B cell (primary cell): ENCODE results near the gene MNAT1. TPM values are rescaled to one million over a fixed set of nuclear protein-coding genes. Genes with fewer than 3 reads are reported as not detected.

Experiments used
- ATAC-seq: fragments of 200-7000 bp; cut with Tn5 transposase; one replicate; pipeline ENCODE4 v1.10.0; 2021; ENCODE audit warnings: low read depth, mild to moderate bottlenecking, moderate number of reproducible peaks, moderate library complexity
- CTCF ChIA-PET: fragments of 350-600 bp; sonication (Branson Sonifier 250); formaldehyde crosslinking; loops from one replicate; lab custom pipeline; 2021; ENCODE audit warnings: antibody characterized with exemption, inconsistent platforms; lab: Charles Lee
- POLR2A ChIA-PET: fragments of 350-600 bp; sonication (Branson Sonifier 250); formaldehyde crosslinking; loops from one replicate; lab custom pipeline; 2021; ENCODE audit warnings: antibody characterized with exemption; lab: Charles Lee
- DNase-seq: peaks from one replicate; pipeline ENCODE4 v3.0.0; 2013
- H2AFZ ChIP-seq: 2 replicates; pipeline ENCODE4 v1.6.1; 2012; ENCODE audit warnings: mild to moderate bottlenecking, low read depth, low read length; ENCODE audit not compliant: insufficient read depth, poor library complexity, severe bottlenecking
- H3K27ac ChIP-seq, 2 donors: 1 replicate in 1 of 2; 2 replicates in 1 of 2; pipeline ENCODE4 v1.5.1; 2012 to 2013; ENCODE audit warnings: low read length in 2 of 2, mild to moderate bottlenecking in 2 of 2, moderate library complexity in 1 of 2
- H3K27me3 ChIP-seq, 4 experiments: fragments of 200-600 bp in 1 of 4; sonication (generic) in 1 of 4; replicated peaks in 1 of 4; 1 replicate in 2 of 4; 2 replicates in 2 of 4; pipeline versions ENCODE4 v1.6.1 to v1.7.0; 2013 to 2016; ENCODE audit warnings: low read length in 3 of 4, mild to moderate bottlenecking in 2 of 4, mixed read lengths in 1 of 4, moderate library complexity in 1 of 4; ENCODE audit not compliant: insufficient read depth in 4 of 4, control insufficient read depth in 3 of 4; ENCODE audit errors: control extremely low read depth in 1 of 4
- H3K36me3 ChIP-seq, 2 experiments: replicated peaks in 1 of 2; 1 replicate in 1 of 2; 2 replicates in 1 of 2; pipeline versions ENCODE4 v1.6.1 to v1.7.1; 2013; ENCODE audit warnings: low read length in 1 of 2; ENCODE audit not compliant: insufficient read depth in 2 of 2, control insufficient read depth in 1 of 2; ENCODE audit errors: control extremely low read depth in 1 of 2, extremely low read depth in 1 of 2
- H3K4me1 ChIP-seq, 2 donors: fragments of 200-600 bp in 1 of 2; sonication (generic) in 1 of 2; 1 replicate in 1 of 2; 2 replicates in 1 of 2; pipeline versions ENCODE4 v1.5.1 to v1.6.1; 2013 to 2017; ENCODE audit warnings: low read length in 2 of 2; ENCODE audit not compliant: control insufficient read depth in 2 of 2, insufficient read depth in 2 of 2
- H3K4me2 ChIP-seq: replicated peaks from 2 replicates; pipeline ENCODE3; 2012; ENCODE audit warnings: mild to moderate bottlenecking, low read depth, low read length; ENCODE audit not compliant: poor library complexity, severe bottlenecking
- H3K4me3 ChIP-seq, 5 experiments: fragments of 200-600 bp in 1 of 5; sonication (generic) in 1 of 5; 1 replicate in 3 of 5; 2 replicates in 2 of 5; pipeline versions ENCODE4 v1.5.1 to v1.7.0; 2011 to 2016; ENCODE audit warnings: low read length in 4 of 5, mild to moderate bottlenecking in 4 of 5, low read depth in 2 of 5, control low read depth in 1 of 5, moderate library complexity in 1 of 5; ENCODE audit not compliant: insufficient read depth in 1 of 5; ENCODE audit errors: control extremely low read depth in 1 of 5, extremely low read depth in 1 of 5
- H3K79me2 ChIP-seq: fragments of 200-600 bp; sonication (generic); one replicate; pipeline ENCODE4 v1.6.0; 2016; ENCODE audit warnings: low read length; ENCODE audit not compliant: control insufficient read depth, insufficient read depth
- H3K9ac ChIP-seq: fragments of 200-600 bp; sonication (generic); 2 replicates; pipeline ENCODE4 v1.6.1; 2017; ENCODE audit warnings: mild to moderate bottlenecking, low read length, moderate library complexity
- H3K9me3 ChIP-seq, 3 donors: one replicate each; pipeline versions ENCODE4 v1.6.1 to v1.7.1; 2013; ENCODE audit warnings: low read length in 2 of 3; ENCODE audit not compliant: control insufficient read depth in 2 of 3, insufficient read depth in 1 of 3; ENCODE audit errors: control extremely low read depth in 1 of 3
- H4K20me1 ChIP-seq: 2 replicates; pipeline ENCODE4 v1.6.0; 2012; ENCODE audit warnings: mild to moderate bottlenecking, low read length; ENCODE audit not compliant: insufficient read depth, control insufficient read depth, poor library complexity, severe bottlenecking
- H3K27ac Mint-ChIP-seq: one replicate; pipeline ENCODE4 v1.8.0; 2021; ENCODE audit warnings: mixed read lengths
- H3K27me3 Mint-ChIP-seq: one replicate; pipeline ENCODE4 v1.8.0; 2021; ENCODE audit warnings: mixed read lengths
- H3K4me1 Mint-ChIP-seq: one replicate; pipeline ENCODE4 v1.8.0; 2021; ENCODE audit warnings: mixed read lengths
- H3K4me3 Mint-ChIP-seq: one replicate; pipeline ENCODE4 v1.8.0; 2021; ENCODE audit warnings: mixed read lengths
- H3K9me3 Mint-ChIP-seq: one replicate; pipeline ENCODE4 v1.8.0; 2022; ENCODE audit warnings: mixed read lengths; ENCODE audit not compliant: insufficient read depth
- CTCF ChIP-seq: fragments of 200-600 bp; IDR thresholded peaks from one replicate; pipeline ENCODE4 v1.8.0; 2022; ENCODE audit warnings: antibody characterized with exemption, mild to moderate bottlenecking
- EZH2 ChIP-seq: IDR thresholded peaks from 2 replicates; pipeline ENCODE4 v1.6.1; 2012; ENCODE audit warnings: borderline replicate concordance, low read depth, mild to moderate bottlenecking, moderate library complexity, low read length; ENCODE audit not compliant: insufficient read depth, poor library complexity, severe bottlenecking
- WGBS: methylation state at CpG from one replicate; pipeline ENCODE4 v1.1.5; 2013; ENCODE audit warnings: missing lambda C conversion rate; ENCODE audit not compliant: insufficient coverage; 5-methylcytosine and 5-hydroxymethylcytosine counted together
- intact Hi-C: fragments of 100-400 bp; cut with micrococcal nuclease; formaldehyde crosslinking; loops from one replicate; pipeline ENCODE4 v1.10.0; 2022
- polyA plus RNA-seq: library from polyadenylated mRNA; depleted of rRNA; stranded (reverse); fragments of >200 nt; gene quantifications from 2 replicates; pipeline ENCODE4 v1.2.3, GENCODE V29; 2012
- total RNA-seq, 2 donors: library from RNA; stranded (reverse); fragments of 120-200 nt in 1 of 2; gene quantifications; 1 replicate in 1 of 2; 2 replicates in 1 of 2; pipeline versions ENCODE4 v1.2.3 to v1.2.4, GENCODE V29; 2013 to 2022

Gene MNAT1
- total and polyA plus RNA-seq, 2 donors (not counting 1 experiment from before 2014, with no cell fraction given): 15.2 to 28.2 TPM

- DNase-seq (no peak), ATAC-seq (no peak)
- Histone ChIP-seq H3K9me3 (no peaks in the 10 kb centered on the region), H3K4me1 (no peaks in the 10 kb centered on the region), H4K20me1 (no peaks in the 10 kb centered on the region), H3K27ac (no peak overlapping the region), H3K4me2 (no peak overlapping the region), H3K36me3 (no peaks in the 10 kb centered on the region), H3K79me2 (no peaks in the 10 kb centered on the region), H3K27me3 (peaks cover 0 to 13% (median 5%) of the 10 kb centered on the region in 4 experiments), H3K9ac (no peak overlapping the region), H2AFZ (no peak overlapping the region), H3K4me3 (no peak overlapping the region)
- Mint-ChIP-seq H3K27ac (no peak overlapping the region), H3K9me3 (no peaks in the 10 kb centered on the region), H3K27me3 (peaks cover 38% of the 10 kb centered on the region), H3K4me3 (no peak overlapping the region), H3K4me1 (no peaks in the 10 kb centered on the region)
- TF ChIP-seq EZH2: no peak
- TF ChIP-seq CTCF: no peak
- CTCF ChIA-PET: interaction anchor here (0.6 kb wide), 1 partner anchor 43 kb away, joined by 3 read pairs; no protein-coding TSS in a partner anchor
- POLR2A ChIA-PET: no interaction called here
- intact Hi-C loops: no loop called here
- 97% methylated on average over 3 of the region's 3 CpGs for WGBS
Measured at GRCh38 chr14:60707858-60708257, 26.7 kb upstream of the MNAT1 start.

- no peaks in the 10 kb centered on the region for H3K4me1 ChIP-seq
- H3K27me3 Mint-ChIP-seq: peaks cover 41% of the 10 kb centered on the region
- no peak overlapping the region for H3K4me2 ChIP-seq
- no peak overlapping the region for H3K4me3 ChIP-seq
- H3K9me3 ChIP-seq: no peaks in the 10 kb centered on the region
- no peak overlapping the region for H2AFZ ChIP-seq
- no peaks in the 10 kb centered on the region for H4K20me1 ChIP-seq
- H3K27ac ChIP-seq: no peak overlapping the region
- H3K9ac ChIP-seq: no peak overlapping the region
- ATAC-seq: no peak
- peaks cover 0 to 13% (median 5%) of the 10 kb centered on the region in 4 experiments for H3K27me3 ChIP-seq
- H3K27ac Mint-ChIP-seq: no peak overlapping the region
- H3K36me3 ChIP-seq: no peaks in the 10 kb centered on the region
- H3K9me3 Mint-ChIP-seq: no peaks in the 10 kb centered on the region
- no peaks in the 10 kb centered on the region for H3K79me2 ChIP-seq
- no peak for DNase-seq
- no peak overlapping the region for H3K4me3 Mint-ChIP-seq
- CTCF ChIA-PET: no interaction called here
- no peaks in the 10 kb centered on the region for H3K4me1 Mint-ChIP-seq
- TF ChIP-seq EZH2: no peak
- TF ChIP-seq CTCF: no peak
- intact Hi-C loops: no loop called here
- POLR2A ChIA-PET: no interaction called here
Measured at GRCh38 chr14:60710494-60710893, 24.1 kb upstream of the MNAT1 start.
